ENCODE measurements around the gene STXBP6. TPM values are rescaled to one million over a fixed set of nuclear protein-coding genes. Genes with fewer than 3 reads are reported as not detected.
A peak's percentile ranks its signal among the peaks of the same experiment; 100 is the strongest.
"Not testable (repeated sequence)": the region's sequence is repeated elsewhere in the genome, so short reads cannot be mapped to it uniquely, and the experiment has no call there.

Gene STXBP6
- total and polyA plus RNA-seq, 8 donors, result 9.9 to 28.5 (median 23.2) TPM

GRCh38 chr14:24965934-24966578, 83.9 kb downstream of the STXBP6 start:
- TF ChIP-seq CTCF (IDR thresholded peaks at IDR 0.05), result no peak
- Histone ChIP-seq H3K4me1 (peaks cover 18 to 30% (median 29%) of the 10 kb centered on the region in 3 donors), H3K36me3 (no peaks in the 10 kb centered on the region), H3K27ac (peak overlapping the region; percentile 13 to 80 (median 50)), H3K27me3 (no peaks in the 10 kb centered on the region), H3K4me3 (peak overlapping the region in 1 of 4 donors; percentile 1), H3K9me3 (no peaks in the 10 kb centered on the region)
- peak; percentile 34 for FAIRE-seq
- WGBS, 2 donors, result 7 to 14% methylated on average over 3 of the region's 3 CpGs
- ATAC-seq, result peak; percentile 85 to 93 (median 88)
- intact Hi-C loops (cut with DNase I), result no loop called here
- peak in 4 of 6 donors; percentile 37 to 60 (median 52) for DNase-seq

- H3K27ac ChIP-seq, result peak overlapping the region; percentile 13 to 80 (median 50)
- no peak for DNase-seq
- H3K4me1 ChIP-seq, result peaks cover 18 to 30% (median 30%) of the 10 kb centered on the region in 3 donors
- H3K4me3 ChIP-seq, result no peak overlapping the region
- H3K9me3 ChIP-seq, result no peaks in the 10 kb centered on the region
- intact Hi-C loops (cut with DNase I), result no loop called here
- no peaks in the 10 kb centered on the region for H3K36me3 ChIP-seq
- no peaks in the 10 kb centered on the region for H3K27me3 ChIP-seq
- no peak for FAIRE-seq
- ATAC-seq, result peak in 3 of 4 donors; percentile 54 to 62 (median 60)
- TF ChIP-seq CTCF (IDR thresholded peaks at IDR 0.05), result no peak
- WGBS, 2 donors, result 33 to 40% methylated on average over 1 of the region's 1 CpG
Observed at GRCh38 chr14:24965578-24965933, 84.4 kb downstream of the STXBP6 start.

- no peaks in the 10 kb centered on the region for H3K36me3 ChIP-seq
- intact Hi-C loops (cut with DNase I), result no loop called here
- no peak for TF ChIP-seq CTCF (IDR thresholded peaks at IDR 0.05)
- peak overlapping the region in 1 of 4 donors; percentile 80 for H3K27ac ChIP-seq
- ATAC-seq (peak in 2 of 4 donors; percentile 1 to 28), FAIRE-seq (no peak), DNase-seq (no peak)
- WGBS, 2 donors, result 19 to 20% methylated on average over 2 of the region's 2 CpGs
- H3K4me1 ChIP-seq, result peaks cover 26 to 39% (median 37%) of the 10 kb centered on the region in 3 donors
- H3K9me3 ChIP-seq, result no peaks in the 10 kb centered on the region
- H3K27me3 ChIP-seq, result no peaks in the 10 kb centered on the region
- H3K4me3 ChIP-seq, result no peak overlapping the region
Observed at GRCh38 chr14:24964591-24964990, 85.4 kb downstream of the STXBP6 start.

GRCh38 chr14:24964048-24964447, 85.9 kb downstream of the STXBP6 start:
- DNase-seq, result no peak
- WGBS, 2 donors, result 93 to 96% methylated on average over 2 of the region's 2 CpGs
- intact Hi-C loops (cut with DNase I), result no loop called here
- no peak for ATAC-seq
- Histone ChIP-seq H3K9me3 (no peaks in the 10 kb centered on the region), H3K4me3 (no peak overlapping the region), H3K27ac (peak overlapping the region in 1 of 4 donors; percentile 5), H3K36me3 (no peaks in the 10 kb centered on the region), H3K4me1 (peaks cover 30 to 45% (median 40%) of the 10 kb centered on the region in 3 donors), H3K27me3 (no peaks in the 10 kb centered on the region)
- no peak for FAIRE-seq
- TF ChIP-seq CTCF (IDR thresholded peaks at IDR 0.05), result no peak

GRCh38 chr14:24962118-24962517, 87.8 kb downstream of the STXBP6 start:
- 95 to 96% methylated on average over 6 of the region's 6 CpGs for WGBS, 2 donors
- H3K4me3 ChIP-seq; ATAC-seq; H3K27ac ChIP-seq; DNase-seq; H3K9me3 ChIP-seq; H3K27me3 ChIP-seq; H3K36me3 ChIP-seq; FAIRE-seq; intact Hi-C loops (cut with DNase I): not testable (repeated sequence)
- peaks cover 33 to 43% (median 38%) of the 10 kb centered on the region in 3 donors for H3K4me1 ChIP-seq

Measured in pancreas (tissue), 10 donors.